Fibroblast of the aortic adventitia (primary cell): ENCODE measurements around the gene CTAG1A. TPM values are rescaled to one million over a fixed set of nuclear protein-coding genes. Genes with fewer than 3 reads are reported as not detected.
"Not testable (repeated sequence)": the region's sequence is repeated elsewhere in the genome, so short reads cannot be mapped to it uniquely, and the experiment has no call there.

Experiments
- DNase-seq: peaks from one replicate; pipeline ENCODE4 v3.0.0-alpha.2; 2010; ENCODE audit warnings: low read depth
- H3K4me3 ChIP-seq: 2 replicates; pipeline ENCODE4 v1.5.1; 2011; ENCODE audit warnings: low read depth, mild to moderate bottlenecking, control low read depth, low read length, moderate library complexity
- total RNA-seq: library from RNA; depleted of rRNA; stranded (reverse); fragments of >200 nt; gene quantifications from 2 replicates; pipeline ENCODE4 v1.2.3, GENCODE V29; 2012; ENCODE audit warnings: low replicate concordance
- TF ChIP-seq, protein P1 (sequence below): IDR thresholded peaks from 2 replicates; pipeline ENCODE4 v1.5.1; 2011; ENCODE audit warnings: mild to moderate bottlenecking, low read length, control low read depth, inconsistent platforms; ENCODE audit not compliant: insufficient read depth

The CTAG1A gene
- total RNA-seq, 1 donor = not detected

DNA sequence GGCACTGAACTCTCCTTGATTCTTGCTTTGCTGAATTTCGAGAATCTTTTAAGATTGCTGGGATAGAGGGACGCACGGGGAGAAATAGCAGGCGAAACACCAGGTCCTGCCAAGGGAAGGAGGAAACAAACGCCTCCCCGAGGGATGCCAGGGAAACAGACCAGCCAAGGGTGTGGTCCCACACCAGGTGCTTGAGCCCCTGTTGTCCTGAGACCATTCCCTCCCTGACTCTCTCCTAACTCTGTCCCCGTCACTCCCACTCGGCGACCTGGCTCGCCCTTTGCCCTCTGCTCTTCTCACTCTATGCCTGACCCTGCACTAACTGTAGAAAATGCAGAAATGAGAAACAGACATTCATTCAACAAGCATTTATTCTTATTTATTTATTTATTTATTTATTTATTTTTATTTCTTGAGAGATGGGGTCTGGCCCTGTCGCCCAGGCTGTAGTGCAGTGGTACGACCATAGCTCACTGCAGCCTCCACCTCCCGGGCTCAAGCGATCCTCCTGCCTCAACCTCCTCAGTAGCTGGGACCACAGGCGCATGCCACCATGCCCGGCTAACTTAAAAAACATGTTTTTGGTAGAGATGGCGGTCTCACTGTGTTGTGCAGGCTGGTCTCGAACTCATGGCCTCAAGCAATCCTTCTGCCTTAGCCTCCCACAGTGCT is 18.0 kb downstream of the CTAG1A start:
- TF ChIP-seq, protein P1, sequence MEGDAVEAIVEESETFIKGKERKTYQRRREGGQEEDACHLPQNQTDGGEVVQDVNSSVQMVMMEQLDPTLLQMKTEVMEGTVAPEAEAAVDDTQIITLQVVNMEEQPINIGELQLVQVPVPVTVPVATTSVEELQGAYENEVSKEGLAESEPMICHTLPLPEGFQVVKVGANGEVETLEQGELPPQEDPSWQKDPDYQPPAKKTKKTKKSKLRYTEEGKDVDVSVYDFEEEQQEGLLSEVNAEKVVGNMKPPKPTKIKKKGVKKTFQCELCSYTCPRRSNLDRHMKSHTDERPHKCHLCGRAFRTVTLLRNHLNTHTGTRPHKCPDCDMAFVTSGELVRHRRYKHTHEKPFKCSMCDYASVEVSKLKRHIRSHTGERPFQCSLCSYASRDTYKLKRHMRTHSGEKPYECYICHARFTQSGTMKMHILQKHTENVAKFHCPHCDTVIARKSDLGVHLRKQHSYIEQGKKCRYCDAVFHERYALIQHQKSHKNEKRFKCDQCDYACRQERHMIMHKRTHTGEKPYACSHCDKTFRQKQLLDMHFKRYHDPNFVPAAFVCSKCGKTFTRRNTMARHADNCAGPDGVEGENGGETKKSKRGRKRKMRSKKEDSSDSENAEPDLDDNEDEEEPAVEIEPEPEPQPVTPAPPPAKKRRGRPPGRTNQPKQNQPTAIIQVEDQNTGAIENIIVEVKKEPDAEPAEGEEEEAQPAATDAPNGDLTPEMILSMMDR = no peak
- DNase-seq = no peak
- no peak overlapping the region for H3K4me3 ChIP-seq

- no peak overlapping the region for H3K4me3 ChIP-seq
- peak; percentile 69 for DNase-seq
- TF ChIP-seq, protein P1 = no peak
These were observed 18.8 kb downstream of the CTAG1A start for GRCh38 chrX:154603438-154604430.

- TF ChIP-seq, protein P1 = no peak
- H3K4me3 ChIP-seq = no peak overlapping the region
- no peak for DNase-seq
These were observed 20.6 kb downstream of the CTAG1A start for GRCh38 chrX:154605566-154605965.

- H3K4me3 ChIP-seq = no peak overlapping the region
- TF ChIP-seq, protein P1 = no peak
- DNase-seq = no peak
These were observed 22.4 kb downstream of the CTAG1A start for GRCh38 chrX:154607370-154607769.

DNA sequence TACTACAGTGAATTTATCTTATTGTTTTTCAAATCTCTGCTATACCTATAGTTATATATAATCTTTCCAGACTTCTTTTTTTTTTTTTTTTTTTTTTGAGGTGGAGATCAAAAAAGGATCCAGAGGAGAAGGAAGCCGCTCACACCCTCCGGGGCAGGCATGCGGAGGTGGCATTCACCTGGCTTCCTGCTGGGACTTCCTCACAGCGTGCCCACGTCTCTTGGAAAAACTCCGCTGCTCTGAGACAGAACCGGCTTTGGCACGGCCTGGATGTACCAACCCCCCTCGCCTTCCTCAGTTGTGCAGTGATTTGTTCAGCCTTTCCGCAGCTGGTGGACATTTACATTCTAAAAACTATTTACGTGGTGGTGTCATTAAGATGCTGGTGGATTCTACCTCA is 23.0 kb downstream of the CTAG1A start:
- H3K4me3 ChIP-seq, DNase-seq: not testable (repeated sequence)

DNA sequence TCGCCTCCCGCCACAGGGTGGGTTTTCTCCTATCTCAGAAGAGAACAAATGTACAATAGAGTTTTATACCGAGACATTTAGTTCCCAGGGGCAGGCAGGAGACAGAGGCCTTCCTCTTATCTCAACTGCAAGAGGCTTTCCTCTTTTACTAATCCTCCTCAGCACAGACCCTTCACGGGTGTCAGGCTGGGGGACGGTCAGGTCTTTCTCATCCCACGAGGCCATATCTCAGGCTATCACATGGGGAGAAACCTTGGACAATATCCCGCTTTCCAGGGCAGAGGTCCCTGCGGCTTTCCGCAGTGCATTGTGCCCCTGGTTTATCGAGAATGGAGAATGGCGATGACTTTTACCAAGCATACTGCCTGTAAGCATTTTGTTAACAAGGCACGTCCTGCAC is 23.9 kb downstream of the CTAG1A start:
- H3K4me3 ChIP-seq, DNase-seq: not testable (repeated sequence)

- H3K4me3 ChIP-seq, DNase-seq: not testable (repeated sequence)
These were observed 26.2 kb downstream of the CTAG1A start for GRCh38 chrX:154611146-154611545.

GRCh38 chrX:154613586-154613985 is 28.7 kb downstream of the CTAG1A start:
- not testable (repeated sequence) for DNase-seq, H3K4me3 ChIP-seq

DNA sequence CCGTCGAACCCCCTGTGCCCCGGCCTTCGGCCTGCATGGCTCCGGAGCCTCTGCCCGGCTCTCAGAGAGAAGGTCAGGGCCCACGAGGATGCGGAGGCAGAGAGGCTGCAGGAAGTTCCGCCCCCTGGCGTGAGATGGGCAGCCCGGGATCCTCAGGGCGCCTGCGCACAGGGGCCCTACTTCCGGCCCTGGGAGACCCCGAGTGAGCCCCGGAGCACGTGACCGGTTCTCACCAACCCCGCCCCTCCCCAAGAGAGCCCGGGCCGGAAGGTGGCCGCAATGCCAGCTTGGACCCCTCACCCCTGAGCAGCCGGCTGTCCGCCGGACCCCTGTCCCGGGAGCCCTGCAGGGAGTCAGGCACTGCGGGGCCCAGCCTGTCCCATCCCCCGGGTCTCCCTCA is 34.2 kb downstream of the CTAG1A start, which contains the start of gene CTAG1B:
Gene CTAG1B, minus strand, starts transcription at position 101 of the 400 bp plus-strand sequence. Its CDS starts 64 bp downstream, at position 37.
- DNase-seq, H3K4me3 ChIP-seq: not testable (repeated sequence)

DNA sequence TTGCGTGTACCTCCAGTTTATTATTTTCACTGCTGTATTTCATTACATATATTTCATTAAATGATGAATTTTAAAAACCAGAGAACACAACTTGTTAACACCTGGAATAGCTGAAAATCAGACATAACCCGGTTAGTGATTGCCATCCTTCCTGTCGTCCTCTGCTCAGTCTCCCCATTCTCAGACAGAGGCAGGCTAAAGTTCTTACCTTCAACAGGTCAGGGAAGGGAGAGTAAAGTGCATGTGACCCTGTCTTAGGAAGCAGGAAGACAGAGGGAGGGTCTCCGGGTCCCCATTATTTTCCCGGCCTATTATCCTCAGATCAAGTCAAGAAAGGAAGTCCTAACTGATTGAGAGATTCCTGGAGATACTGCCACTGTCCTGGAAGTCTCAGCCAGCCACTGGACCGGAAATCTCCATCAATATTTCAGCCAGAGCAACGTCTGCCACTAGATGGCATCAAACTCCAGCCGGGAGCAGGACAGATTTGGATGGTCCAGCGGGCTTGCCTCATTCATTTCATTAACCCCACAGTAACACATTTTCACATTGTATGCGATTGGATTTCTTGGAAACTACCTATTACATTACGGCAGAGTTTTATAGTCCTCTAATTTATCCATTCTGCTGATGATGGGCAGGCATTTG is 36.0 kb downstream of the CTAG1A start:
- DNase-seq, H3K4me3 ChIP-seq: not testable (repeated sequence)

DNA sequence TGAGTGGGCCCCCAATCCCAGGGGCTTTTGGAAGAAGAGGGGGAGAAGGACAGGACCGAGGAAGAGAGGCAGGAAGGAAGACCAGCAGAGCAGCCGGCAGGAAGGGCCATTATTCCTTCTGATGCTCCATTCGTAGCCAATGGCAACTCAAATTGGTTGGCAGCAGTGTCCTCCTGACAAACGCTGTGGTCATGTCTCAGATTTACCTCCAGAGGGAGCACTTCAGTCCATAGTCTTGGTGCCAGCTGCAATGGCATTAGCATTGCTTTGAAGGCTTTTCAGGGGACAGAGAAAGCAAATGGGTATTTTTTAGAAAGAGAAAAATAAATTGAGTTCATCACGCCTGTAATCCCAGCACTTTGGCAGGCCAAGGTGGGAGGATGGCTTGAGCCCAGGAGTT is 44.0 kb downstream of the CTAG1A start:
- not testable (repeated sequence) for DNase-seq, H3K4me3 ChIP-seq

DNA sequence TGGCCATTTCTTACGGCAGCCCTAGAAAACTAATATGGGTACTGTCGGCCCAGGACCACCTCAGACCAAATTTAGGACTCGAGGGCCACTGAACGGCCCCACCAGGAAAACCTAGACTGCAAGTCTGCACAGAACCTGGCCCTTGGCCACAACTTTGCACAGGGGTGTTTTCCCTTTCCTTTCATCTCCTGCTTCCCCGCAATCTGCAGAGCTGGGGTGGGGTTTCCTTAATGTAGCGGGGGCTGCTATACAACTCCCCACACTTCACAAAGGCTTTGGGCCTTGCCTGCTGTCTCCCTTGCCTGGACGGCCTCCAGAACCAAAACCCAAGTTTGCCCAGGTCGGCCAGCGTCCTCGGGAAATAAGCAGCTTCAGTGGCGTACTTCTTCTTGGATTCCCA is 46.0 kb downstream of the CTAG1A start:
- not testable (repeated sequence) for DNase-seq, H3K4me3 ChIP-seq

DNA sequence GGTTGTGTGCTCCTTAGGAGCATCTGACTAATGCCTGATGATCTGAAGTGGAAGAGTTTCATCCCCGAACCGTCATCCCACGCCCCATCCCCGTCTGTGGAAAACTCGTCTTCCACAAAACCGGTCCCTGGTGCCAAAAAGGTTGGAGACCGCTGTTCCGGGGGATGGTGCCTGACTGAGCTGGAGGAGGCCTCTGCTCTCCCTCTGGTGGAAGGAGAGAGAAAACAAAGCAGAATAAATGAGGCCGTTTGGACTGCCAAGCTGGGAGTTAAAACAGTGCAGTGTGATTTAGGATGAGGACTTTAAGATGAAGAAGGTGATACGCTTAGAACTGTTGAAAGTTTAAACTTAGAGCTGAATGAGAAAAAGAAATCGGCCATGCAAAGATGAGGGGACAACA is 48.7 kb downstream of the CTAG1A start:
- not testable (repeated sequence) for H3K4me3 ChIP-seq, DNase-seq
